ENCODE results near the gene VPS16.

The VPS16 gene

GRCh38 chr20:2817341-2817726 is 23.2 kb upstream of the VPS16 start:
- DNase-seq = no peak
- no peak for TF ChIP-seq CTCF (IDR thresholded peaks at IDR 0.05; ENCODE audit: low read depth, low read length)
- Histone ChIP-seq H3K4me1 (no peaks in the 10 kb centered on the region; the same call in 1 of the 2 replicates), H3K36me3 (no peaks in the 10 kb centered on the region), H3K4me3 (ENCODE audit: low read depth, low read length) (no peak overlapping the region), H3K27me3 (no peaks in the 10 kb centered on the region), H3K9me3 (no peaks in the 10 kb centered on the region)

DNA sequence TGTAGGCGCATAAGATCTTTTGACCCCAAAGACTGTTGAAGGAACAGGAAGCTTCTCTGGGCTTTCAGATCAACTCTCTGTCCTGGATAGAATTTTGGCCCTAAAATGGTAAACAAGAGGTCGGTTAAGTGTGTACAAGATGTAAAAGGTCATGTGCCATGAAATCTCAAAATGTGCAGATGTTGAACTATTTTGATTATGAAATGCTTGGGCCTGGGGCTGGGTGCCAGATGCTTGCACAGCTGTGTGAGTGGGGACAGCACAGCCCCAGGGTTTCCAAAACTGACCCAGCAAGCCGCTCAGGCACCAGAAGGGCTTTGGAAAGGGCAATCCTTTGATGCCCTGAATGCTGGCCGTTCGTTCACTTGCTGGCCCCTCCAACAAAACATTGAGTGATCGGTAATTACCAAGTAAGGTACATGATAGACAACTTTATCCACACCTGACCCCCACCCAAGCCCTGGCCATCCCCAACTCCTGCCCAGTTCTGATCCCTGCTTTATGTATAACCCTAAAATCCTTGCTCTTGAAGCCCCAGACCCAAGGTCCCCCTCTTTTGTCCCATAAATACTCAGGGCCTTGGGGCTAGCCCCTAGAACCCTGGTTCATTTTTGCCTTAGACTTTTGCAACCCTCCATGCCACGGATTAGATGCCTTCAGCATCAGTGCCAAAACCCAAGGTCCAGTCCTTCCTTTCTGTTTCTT is 22.5 kb upstream of the VPS16 start:
- H3K9me3 ChIP-seq = no peaks in the 10 kb centered on the region
- H3K27me3 ChIP-seq = no peaks in the 10 kb centered on the region
- H3K4me3 ChIP-seq (ENCODE audit: low read depth, low read length) = no peak overlapping the region
- no peak for DNase-seq
- H3K36me3 ChIP-seq = no peaks in the 10 kb centered on the region
- no peak for TF ChIP-seq CTCF (IDR thresholded peaks at IDR 0.05; ENCODE audit: low read depth, low read length)
- H3K4me1 ChIP-seq = no peaks in the 10 kb centered on the region; the same call in 1 of the 2 replicates

- no peak for TF ChIP-seq CTCF (IDR thresholded peaks at IDR 0.05; ENCODE audit: low read depth, low read length)
- H3K4me3 ChIP-seq (ENCODE audit: low read depth, low read length) = no peak overlapping the region
- H3K27me3 ChIP-seq = no peaks in the 10 kb centered on the region
- no peaks in the 10 kb centered on the region for H3K4me1 ChIP-seq
- H3K36me3 ChIP-seq = no peaks in the 10 kb centered on the region
- no peak for DNase-seq
- no peaks in the 10 kb centered on the region for H3K9me3 ChIP-seq
Observed at GRCh38 chr20:2820084-2820895, 20.3 kb upstream of the VPS16 start.

GRCh38 chr20:2820896-2821869 is 19.4 kb upstream of the VPS16 start:
- no peak for DNase-seq
- no peaks in the 10 kb centered on the region for H3K9me3 ChIP-seq
- H3K36me3 ChIP-seq = no peaks in the 10 kb centered on the region
- no peak overlapping the region for H3K4me3 ChIP-seq (ENCODE audit: low read depth, low read length)
- no peak for TF ChIP-seq CTCF (IDR thresholded peaks at IDR 0.05; ENCODE audit: low read depth, low read length)
- no peaks in the 10 kb centered on the region for H3K4me1 ChIP-seq
- no peaks in the 10 kb centered on the region for H3K27me3 ChIP-seq

- Histone ChIP-seq H3K9me3 (no peaks in the 10 kb centered on the region), H3K4me1 (no peaks in the 10 kb centered on the region), H3K36me3 (no peaks in the 10 kb centered on the region), H3K4me3 (ENCODE audit: low read depth, low read length) (no peak overlapping the region), H3K27me3 (no peaks in the 10 kb centered on the region)
- TF ChIP-seq CTCF (IDR thresholded peaks at IDR 0.05; ENCODE audit: low read depth, low read length) = no peak
- DNase-seq = no peak
Observed at GRCh38 chr20:2822073-2822472, 18.5 kb upstream of the VPS16 start.

Data from BE2C (cell line).